ENCODE data around the gene SMIM38. TPM values are rescaled to one million over a fixed set of nuclear protein-coding genes. Genes with fewer than 3 reads are reported as not detected.
"Not testable (repeated sequence)": the region's sequence is repeated elsewhere in the genome, so short reads cannot be mapped to it uniquely, and the experiment has no call there.

SMIM38 gene
- total and polyA plus RNA-seq, 8 donors: 0.33 to 6.2 (median 1.2) TPM

DNA sequence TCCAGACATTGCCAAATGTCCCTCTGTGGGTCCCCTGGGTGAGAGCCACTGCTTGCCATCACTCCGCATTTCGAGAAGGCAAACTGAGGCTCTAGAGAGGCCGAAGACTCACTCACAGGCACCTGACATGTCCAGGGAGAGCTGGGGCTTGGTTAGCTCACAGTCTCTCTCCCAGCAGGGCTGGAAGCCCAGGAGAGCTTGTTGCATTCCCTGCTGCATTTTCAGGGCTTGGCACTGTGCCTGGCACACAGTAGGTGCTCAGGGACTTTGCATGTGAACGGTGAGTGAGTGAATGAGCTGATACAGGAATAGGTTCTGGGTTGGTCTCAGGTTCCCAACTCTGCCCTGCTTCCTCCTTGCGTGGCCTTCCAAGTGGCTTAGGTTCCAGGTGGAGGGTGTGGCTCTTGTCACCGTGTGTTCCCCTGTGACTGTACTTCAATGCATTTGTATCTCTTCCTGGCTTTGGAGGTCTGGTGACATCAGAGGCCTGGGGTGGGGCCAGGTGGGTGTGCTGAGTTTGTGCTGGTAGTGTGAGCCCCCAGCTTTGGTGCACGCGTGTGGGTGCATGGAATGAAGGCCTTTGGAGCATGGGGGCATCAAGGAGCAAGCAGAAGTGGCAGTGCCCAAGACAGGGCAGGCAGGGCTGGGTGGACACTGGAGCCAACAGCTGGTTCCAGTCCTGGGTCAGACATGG, 18.4 kb upstream of the SMIM38 start:
- no peaks in the 10 kb centered on the region for H3K36me3 ChIP-seq
- intact Hi-C loops (cut with DNase I): no loop called here
- WGBS, 2 donors: 86 to 89% methylated on average over 8 of the region's 8 CpGs
- ATAC-seq: peak in 3 of 4 donors; percentile 27 to 40 (median 32)
- no peak overlapping the region for H3K27ac ChIP-seq
- no peaks in the 10 kb centered on the region for H3K27me3 ChIP-seq
- DNase-seq: no peak
- H3K4me3 ChIP-seq: no peak overlapping the region
- TF ChIP-seq CTCF (IDR thresholded peaks at IDR 0.05): no peak
- no peaks in the 10 kb centered on the region for H3K9me3 ChIP-seq
- no peak for FAIRE-seq
- H3K4me1 ChIP-seq: peaks cover 0 to 12% (median 0%) of the 10 kb centered on the region in 3 donors

GRCh38 chr11:69138265-69138664, 17.5 kb upstream of the SMIM38 start:
- peak in 1 of 4 donors; percentile 19 for ATAC-seq
- Histone ChIP-seq H3K27ac (no peak overlapping the region), H3K4me3 (no peak overlapping the region), H3K36me3 (no peaks in the 10 kb centered on the region), H3K27me3 (no peaks in the 10 kb centered on the region), H3K9me3 (no peaks in the 10 kb centered on the region), H3K4me1 (peaks cover 0 to 12% (median 0%) of the 10 kb centered on the region in 3 donors)
- TF ChIP-seq CTCF (IDR thresholded peaks at IDR 0.05): no peak
- 71 to 77% methylated on average over 3 of the region's 3 CpGs for WGBS, 2 donors
- intact Hi-C loops (cut with DNase I): no loop called here
- DNase-seq: no peak
- no peak for FAIRE-seq

DNA sequence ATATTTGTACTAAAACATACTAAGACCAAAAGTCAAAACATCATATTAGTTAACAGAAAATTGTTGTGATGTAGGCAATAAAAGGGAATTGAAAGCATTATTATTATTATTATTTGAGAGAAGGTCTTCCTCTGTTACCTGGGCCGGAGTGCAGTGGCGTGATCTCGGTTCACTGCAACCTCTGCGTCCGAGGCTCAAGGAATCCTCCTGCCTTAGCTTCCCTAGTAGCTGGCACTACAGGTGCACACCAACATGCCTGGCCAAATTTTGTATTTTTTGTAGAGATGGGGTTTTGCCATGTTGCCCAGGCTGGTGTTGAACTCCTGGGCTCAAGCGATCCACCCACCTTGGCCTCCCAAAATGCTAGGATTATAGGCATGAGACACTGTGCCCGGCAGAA, 15.6 kb upstream of the SMIM38 start:
- H3K9me3 ChIP-seq; ATAC-seq; H3K27ac ChIP-seq; intact Hi-C loops (cut with DNase I); H3K36me3 ChIP-seq; DNase-seq; H3K27me3 ChIP-seq; H3K4me1 ChIP-seq; FAIRE-seq; H3K4me3 ChIP-seq: not testable (repeated sequence)
- 93 to 97% methylated on average over 7 of the region's 7 CpGs for WGBS, 2 donors

- intact Hi-C loops (cut with DNase I): no loop called here
- WGBS, 2 donors: 92 to 93% methylated on average over 5 of the region's 5 CpGs
- no peak for DNase-seq
- H3K9me3 ChIP-seq: no peaks in the 10 kb centered on the region
- no peak for FAIRE-seq
- H3K27me3 ChIP-seq: no peaks in the 10 kb centered on the region
- H3K36me3 ChIP-seq: no peaks in the 10 kb centered on the region
- H3K27ac ChIP-seq: no peak overlapping the region
- H3K4me1 ChIP-seq: no peaks in the 10 kb centered on the region
- H3K4me3 ChIP-seq: no peak overlapping the region
- TF ChIP-seq CTCF (IDR thresholded peaks at IDR 0.05): no peak
- no peak for ATAC-seq
These were observed 15.1 kb upstream of the SMIM38 start for GRCh38 chr11:69140635-69141034.

DNA sequence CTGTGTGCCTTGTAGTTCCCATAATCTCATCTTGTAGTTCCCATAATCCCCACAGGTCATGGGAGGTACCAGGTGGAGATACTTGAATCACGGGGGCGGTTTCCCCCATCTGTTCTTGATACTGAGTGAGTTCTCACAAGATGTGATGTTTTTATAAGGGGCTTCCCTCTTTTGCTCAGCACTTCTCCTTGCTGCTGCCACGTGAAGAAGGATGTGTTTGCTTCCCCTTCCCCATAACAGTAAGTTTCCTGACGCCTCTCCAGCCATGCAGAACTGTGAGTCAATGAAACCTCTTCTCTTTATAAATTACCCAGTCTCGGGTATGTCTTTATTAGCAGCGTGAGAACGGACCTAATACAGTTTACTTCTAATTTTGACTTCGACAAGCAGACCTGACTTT, 14.0 kb upstream of the SMIM38 start:
- FAIRE-seq: no peak
- no peak overlapping the region for H3K27ac ChIP-seq
- WGBS, 2 donors: 64 to 71% methylated on average over 8 of the region's 8 CpGs
- no peak for ATAC-seq
- TF ChIP-seq CTCF (IDR thresholded peaks at IDR 0.05): no peak
- no peaks in the 10 kb centered on the region for H3K36me3 ChIP-seq
- no peak for DNase-seq
- no peaks in the 10 kb centered on the region for H3K4me1 ChIP-seq
- H3K27me3 ChIP-seq: no peaks in the 10 kb centered on the region
- H3K4me3 ChIP-seq: no peak overlapping the region
- intact Hi-C loops (cut with DNase I): no loop called here
- H3K9me3 ChIP-seq: no peaks in the 10 kb centered on the region

All from pancreas (tissue), 10 donors.